Measurements from ENCODE around the gene MAPK8IP2. TPM values are rescaled to one million over a fixed set of nuclear protein-coding genes. Genes with fewer than 3 reads are reported as not detected.
"Not testable (repeated sequence)": the region's sequence is repeated elsewhere in the genome, so short reads cannot be mapped to it uniquely, and the experiment has no call there.

MAPK8IP2 gene
- total RNA-seq, 1 donor from 2014 or later = 0.83 TPM

DNA sequence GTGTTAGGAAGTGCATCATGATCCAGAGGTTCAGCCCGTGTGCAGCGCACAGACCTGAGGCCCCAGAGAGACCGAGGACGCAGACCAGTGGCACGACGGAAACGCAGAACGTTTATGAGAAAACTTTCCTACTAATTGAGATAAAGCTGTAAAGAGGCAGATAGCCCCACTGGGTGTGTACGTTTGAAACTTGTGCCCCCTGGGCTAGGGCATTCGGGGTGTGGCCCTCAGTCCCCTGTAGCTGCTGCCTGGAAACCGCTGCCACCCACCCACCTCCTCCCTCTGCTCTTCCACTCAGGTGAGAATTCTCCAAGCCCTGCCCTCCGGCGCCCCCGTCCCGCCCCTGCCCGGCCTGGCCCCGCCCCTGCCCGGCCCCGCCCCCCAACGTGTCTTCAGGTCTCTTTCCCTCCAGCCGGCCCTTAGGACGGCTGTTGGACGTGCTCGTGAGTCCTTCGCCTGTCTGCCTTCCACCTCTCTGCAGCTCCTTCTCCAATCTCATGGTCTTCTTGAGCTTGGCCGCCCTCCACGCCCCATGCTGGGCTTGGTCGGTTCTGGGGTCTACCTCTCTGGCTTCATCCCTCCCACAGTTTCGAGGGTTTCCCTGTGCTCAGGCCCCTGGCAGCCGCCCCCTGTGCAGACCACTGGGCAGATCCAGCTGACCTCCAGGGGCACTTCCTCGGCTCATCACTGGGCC lies 12.1 kb downstream of the MAPK8IP2 start:
- no peak for DNase-seq (ENCODE audit: low spot score)

DNA sequence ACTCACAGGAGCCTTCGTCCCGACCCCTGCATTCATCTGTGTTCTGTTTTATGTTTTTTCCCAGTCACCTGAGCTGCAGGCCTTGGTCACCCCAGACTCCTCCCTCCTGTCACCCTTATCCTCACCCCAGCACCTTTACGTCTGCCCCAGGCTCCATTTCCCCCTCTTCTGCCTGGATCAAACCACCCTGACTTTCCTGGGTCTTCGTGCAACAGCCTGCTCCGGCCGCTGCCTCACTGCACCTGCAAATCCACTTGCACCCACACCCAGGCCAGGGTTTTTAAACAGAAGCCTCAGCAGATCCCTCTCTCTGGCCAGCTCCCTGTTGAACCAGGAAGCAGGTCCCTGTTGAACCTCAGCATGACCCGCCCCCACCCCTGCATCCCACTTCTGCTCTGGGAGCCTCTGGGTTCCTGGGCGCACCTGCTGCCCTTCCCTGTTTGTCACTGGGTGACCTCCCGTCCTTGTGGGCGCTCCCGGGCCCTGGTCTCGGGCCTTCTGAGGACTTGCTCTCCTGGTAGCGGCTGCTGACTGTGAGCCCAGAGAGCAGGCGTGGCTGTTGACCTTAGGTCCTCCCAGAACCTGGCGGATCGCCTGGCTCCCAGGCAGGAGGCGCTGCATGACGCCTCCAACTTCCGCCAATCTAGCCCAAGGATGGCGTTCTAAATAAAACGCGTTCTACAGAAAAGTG lies 12.8 kb downstream of the MAPK8IP2 start:
- DNase-seq (ENCODE audit: low spot score) = no peak

DNA sequence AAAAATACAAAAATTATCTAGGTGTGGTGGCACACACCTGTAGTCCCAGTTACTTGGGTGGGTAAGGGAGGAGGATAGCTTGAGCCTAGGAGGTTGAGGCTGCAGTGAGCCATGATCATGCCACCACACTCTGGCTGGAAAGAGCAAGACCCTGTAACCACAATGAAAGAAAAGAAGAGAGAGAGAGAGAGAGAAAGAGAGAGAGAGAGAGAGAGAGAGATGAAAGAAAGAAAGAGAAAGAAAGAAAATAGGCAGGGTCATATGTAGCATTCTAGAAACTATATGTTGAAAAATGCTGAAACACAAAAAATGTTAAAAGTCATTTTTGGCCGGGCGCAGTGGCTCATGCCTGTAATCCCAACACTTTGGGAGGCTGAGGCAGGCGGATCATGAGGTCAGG lies 13.7 kb downstream of the MAPK8IP2 start:
- DNase-seq (ENCODE audit: low spot score) = not testable (repeated sequence)

DNA sequence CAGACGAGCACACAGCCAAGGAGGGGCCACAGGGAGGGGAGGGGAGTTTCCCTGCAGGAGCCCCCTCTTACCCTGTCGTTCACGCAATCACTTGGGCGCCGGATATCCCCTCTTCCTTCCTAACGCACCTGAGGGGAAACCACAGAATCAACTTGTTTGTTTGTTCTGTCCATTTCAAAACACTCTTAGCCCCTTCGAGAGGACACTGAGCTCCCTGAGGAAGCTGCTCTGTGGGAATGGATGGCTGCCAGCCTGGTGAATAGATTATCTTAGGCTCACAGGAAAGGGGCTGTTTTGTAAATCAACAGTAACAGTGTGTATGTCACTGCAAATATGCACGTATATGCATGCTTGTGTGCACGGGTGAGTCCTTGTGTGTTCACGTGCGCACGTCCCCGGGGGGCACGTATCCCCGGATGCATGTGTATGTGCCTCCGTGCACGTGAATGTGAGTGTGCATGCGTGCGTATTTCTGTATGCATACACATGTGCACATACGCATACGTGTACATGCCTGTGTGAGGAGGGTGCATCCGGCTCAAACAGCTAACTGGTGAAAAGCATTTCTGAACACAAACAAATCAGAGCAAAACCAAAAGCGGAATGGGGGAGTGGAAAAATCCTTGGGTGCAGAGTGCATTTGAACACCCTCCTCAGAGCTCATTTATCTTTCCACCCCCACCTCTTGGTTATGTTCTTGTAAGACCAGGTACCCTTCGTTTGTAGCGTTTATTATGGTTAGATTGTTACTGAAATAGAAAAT lies 20.2 kb downstream of the MAPK8IP2 start:
- peak; percentile 85 for DNase-seq (ENCODE audit: low spot score)

DNA sequence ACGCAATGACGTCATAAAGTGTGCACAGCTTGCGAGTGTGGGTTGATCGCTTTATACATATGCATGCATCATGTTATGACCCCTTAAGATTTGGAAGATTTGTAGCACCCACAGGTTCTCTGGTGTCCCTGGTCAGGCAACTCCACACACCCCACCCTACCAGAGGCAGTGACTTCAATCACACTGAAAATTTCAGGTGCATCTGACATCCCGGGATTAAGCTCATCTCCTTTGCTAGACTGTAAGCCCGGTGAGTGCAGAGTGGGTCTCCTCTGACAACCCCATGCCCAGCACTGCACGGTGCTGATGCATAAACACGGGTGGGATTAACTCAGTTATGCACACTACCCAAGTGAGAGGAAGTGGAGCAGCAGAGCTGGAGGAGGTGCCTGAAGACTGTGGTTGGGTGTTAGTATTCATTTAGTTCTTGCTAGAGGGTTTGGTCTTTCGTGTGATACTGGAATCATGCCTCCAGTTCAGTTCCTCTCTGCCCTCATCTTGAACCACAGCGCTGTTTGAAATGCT lies 20.8 kb downstream of the MAPK8IP2 start:
- DNase-seq (ENCODE audit: low spot score) = no peak

DNA sequence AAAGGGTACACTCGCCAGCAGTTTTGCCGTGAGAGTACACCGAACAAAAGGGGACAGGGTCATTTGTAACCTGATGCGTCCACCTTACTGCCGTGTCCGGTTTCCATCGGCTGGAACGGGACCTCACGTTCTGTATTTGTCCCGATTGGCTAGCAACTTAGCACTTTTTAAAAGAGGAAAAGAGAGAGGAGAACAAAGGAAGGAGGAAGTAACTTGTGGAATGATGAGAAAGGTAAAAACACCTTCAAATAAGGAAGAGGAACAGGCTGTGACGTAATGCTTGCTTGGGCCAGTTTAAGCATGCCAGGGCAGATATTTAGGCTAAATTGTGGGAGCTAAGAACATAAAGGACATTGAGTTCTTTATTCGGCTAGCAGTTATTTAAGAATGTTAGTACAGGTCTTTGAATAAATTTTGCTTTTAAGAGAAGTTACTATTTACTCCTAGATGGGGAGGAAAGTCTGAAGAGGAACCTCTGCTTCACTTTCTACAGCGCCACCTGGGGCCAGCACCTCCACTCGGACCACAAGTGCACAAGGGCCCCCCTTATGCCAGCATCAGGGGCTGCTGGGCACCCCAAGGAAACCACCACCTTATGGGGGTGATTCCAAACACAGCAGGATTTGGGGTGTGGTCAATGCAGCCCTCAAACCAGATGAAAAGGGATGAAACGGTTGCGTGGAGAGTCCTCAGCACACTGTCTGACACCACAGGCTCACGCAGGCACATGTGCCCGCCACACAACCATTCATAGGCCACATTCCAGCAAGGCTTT lies 21.5 kb downstream of the MAPK8IP2 start:
- DNase-seq (ENCODE audit: low spot score) = no peak

DNA sequence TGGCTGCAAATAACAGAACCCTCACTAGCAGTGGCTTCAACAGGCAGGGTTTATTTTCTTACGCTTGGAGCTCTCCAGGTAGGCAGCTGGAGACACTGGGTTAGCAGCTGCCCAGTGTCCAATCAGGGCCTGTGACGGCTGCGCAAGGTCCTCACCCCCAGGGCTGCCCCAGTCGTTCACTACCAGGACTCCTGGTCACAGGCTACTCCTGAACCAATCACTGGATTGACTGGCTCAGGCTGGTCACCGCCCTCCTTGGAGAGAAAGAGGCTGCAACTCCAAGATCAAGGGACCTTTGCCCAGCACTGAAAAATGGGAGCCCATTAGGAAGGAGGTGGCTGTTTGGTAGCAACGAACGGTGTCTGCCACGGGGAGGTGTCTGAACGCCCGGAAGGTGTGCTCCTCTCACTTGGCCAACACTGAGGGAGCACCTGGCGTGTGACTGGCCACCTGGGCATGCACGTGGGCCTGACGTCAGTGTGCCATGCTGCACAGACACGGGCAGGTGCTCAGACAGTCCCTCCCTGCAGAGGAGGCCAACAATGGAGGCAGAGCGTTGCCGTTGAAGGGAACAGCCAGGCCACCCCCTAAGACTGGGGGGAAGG lies 22.2 kb downstream of the MAPK8IP2 start:
- DNase-seq (ENCODE audit: low spot score) = no peak

DNA sequence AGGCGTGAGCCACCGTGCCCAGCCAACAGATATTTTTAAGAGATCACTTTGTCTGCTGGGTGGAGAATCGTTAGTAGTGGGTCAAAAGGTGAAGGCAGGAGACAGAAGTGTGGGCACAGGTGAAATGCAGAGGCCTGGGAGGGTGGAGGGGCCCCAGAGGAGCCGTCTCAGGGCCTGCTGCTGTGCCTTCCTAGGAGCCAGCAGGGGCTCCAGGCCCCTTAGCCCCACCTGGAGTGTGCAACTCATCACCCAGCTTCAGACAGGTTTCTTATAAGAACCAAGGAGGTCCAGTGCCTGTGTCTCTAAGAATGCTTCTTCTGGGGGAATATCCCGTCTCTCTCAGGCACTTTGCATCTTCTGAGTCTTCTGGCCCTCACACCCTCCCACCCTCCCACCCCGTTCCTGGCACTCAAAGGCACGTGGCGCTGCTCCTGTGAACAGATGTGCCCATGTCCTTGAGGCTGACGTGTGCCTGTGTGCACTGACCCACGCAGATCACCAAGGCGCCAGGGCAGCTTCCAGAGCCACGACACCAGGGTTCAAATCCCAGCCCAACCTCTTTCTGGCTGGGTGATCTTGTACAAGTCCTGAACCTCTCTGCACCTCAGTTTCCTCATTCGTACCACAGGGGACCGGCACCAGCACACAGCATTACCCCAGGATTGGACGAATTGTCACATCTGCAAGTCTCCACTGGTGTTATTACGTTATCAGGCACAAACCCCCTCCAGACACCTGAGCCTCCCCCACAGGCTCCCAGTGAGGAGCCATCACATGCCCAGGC lies 23.9 kb downstream of the MAPK8IP2 start:
- DNase-seq (ENCODE audit: low spot score) = no peak

DNA sequence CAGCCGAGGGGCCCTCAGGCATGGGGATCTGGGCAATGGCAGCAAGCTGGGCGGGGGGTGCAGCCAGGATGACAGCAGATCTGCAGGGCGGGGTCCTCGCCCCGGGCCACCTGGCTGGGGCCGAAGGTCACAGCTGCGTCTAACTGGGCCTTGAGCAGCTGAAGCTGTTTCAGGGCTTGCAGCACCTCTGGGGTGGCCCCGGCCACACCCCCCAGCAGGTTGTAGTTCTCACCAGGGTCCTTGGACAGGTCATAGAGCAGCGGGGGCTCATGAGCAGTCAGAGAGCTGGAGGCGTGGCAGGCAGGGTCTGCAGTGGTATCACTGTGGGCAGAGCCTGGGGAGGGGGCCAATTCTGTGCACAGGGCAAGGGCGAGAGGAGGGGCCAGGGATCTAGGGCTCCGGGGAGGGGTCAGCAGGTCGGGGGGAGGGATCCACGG lies 24.6 kb downstream of the MAPK8IP2 start:
- DNase-seq (ENCODE audit: low spot score) = no peak

DNA sequence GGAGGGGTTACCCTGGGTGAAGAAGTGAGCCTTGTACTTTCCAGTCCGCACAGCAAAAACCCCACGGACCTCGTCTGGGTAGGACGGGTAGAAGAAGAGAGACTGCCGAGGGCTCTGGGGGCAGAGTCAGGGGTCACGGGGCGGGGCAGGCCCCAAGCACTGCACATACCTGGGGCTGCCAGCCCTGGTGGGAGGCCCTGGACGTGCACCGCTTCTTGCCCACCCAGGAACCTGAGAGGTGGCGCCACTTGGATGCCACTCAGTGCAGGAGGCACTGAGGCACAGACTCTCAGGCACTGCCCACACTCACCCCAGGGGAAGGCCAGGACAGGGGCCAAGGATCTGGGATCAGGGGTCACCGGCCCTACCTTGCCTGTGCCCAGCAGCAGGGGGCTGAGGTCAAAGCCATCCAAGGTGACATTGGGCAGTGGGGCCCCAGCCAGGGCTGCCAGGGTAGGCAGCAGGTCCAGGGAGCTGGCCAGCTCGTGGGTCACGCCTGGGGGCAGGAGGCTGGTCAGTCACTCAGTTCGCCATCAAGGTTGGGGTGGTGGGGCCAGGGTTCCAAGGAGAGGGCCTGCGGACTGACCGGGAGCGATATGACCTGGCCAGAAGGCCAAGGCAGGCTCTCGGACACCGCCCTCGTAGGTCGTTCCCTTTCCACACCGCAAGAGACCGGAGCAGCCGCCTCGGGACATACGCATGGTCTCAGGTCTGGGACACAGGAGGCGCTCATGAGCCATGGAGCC lies 25.1 kb downstream of the MAPK8IP2 start:
- no peak for DNase-seq (ENCODE audit: low spot score)

DNA sequence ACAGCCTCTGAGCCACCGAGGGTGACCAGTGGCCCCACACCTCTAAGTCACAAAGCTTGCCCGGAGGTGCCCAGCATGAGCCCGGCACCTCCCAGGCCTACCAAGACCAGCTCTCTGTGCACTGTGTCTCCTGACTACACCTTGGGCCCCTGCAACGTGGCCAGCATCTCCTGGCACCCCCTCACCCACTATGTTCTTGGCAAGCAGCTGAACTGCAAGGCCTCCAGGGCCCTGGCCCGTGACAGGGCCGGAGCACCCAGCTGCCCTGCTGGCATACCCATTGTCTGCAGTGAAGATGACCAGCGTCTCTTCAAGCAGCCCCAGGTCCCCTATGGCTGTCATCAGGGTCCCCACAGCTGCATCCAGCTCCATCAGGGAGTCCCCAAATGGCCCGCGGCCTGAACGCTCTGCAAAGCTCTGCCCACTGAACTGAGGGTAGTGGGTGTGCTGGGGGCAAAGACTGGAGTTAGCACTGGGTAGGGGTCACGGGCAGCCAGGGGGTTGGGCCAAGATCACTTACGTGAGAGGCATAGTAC lies 25.8 kb downstream of the MAPK8IP2 start:
- no peak for DNase-seq (ENCODE audit: low spot score)

DNA sequence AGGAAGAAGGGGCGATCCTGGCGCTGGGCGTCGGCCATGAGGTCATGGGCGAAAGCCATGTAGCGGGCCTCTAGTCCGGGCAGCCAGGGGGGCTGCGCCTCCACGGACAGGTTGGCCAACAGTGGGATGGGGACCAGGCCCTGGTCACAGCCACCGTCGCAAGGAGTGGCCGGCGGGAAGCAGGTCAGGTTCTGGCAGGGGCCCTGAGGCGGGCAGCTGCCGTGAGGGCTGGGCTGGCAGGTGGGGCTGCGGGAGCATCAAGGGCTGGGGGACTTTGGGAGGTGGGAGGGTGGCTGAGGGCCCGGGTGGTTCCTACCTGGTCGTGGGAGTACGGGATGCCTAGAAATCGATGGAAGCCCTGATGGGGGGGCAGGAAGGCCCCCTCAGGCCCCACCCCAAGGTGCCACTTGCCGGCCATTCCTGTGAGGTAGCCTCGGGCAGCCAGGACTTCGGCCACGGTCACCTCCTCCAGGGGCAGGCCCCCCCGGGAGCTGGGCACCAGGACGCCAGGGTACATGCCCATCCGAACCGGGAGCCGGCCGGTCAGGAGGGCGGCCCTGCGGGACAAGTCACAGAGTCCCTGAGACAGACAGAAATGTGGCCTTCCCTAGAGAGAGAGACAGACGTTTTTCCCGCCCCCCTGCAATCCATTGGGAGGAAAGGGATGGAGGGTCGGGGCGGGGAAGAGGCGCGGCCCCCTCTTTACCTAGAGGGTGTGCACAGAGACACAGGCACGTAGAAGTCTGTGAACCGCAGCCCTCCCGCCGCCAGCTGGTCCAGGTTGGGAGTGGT lies 26.5 kb downstream of the MAPK8IP2 start:
- DNase-seq (ENCODE audit: low spot score) = no peak

DNA sequence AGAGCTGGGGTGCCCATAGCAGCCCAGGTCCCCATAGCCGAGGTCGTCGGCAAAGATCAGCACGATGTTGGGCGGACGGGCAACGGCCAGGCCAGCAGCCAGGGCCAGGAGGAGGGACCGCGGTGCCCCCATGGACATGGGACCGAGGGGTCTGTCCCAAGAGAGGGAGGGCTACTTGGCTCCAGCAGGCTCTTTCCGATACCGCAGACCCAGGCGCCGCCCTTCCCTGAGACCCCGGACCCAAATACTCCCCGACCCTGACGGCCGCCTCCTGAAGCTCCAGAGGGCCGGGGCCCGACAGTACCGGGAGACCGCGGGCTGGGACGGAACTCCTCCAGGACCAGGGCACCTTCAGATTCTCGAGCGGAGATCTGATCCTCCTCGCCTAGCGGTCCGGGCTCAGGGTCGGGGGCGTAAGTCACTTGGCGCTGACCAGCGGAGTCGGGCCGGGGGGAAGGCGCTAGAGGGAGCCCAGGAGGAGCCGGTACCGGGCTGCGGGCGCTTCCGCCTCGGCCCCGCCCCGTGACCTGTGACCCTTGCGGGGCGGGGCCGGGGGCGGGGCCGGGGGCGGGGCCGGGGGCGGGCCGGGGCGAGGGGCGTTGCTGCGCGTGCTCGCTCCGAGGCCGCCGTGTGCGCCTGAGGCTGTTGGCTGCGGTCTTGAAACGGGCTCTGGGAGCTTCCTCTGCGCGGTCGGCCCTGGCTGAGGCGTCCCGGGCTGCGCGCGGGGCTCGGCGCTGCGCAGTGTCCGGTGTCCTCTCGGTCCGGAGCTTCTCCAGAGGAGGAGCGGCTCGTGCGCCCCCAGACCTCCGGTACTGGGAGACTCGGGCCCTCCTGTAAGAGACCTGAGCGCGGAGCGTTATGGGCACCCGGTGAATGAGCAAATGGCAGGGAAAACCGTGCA lies 27.3 kb downstream of the MAPK8IP2 start, which contains the start of gene ARSA:
Gene ARSA, minus strand, starts transcription at position 511 of the 901 bp plus-strand sequence. Its CDS starts 373 bp downstream, at position 138.
- peak; percentile 84 for DNase-seq (ENCODE audit: low spot score)

DNA sequence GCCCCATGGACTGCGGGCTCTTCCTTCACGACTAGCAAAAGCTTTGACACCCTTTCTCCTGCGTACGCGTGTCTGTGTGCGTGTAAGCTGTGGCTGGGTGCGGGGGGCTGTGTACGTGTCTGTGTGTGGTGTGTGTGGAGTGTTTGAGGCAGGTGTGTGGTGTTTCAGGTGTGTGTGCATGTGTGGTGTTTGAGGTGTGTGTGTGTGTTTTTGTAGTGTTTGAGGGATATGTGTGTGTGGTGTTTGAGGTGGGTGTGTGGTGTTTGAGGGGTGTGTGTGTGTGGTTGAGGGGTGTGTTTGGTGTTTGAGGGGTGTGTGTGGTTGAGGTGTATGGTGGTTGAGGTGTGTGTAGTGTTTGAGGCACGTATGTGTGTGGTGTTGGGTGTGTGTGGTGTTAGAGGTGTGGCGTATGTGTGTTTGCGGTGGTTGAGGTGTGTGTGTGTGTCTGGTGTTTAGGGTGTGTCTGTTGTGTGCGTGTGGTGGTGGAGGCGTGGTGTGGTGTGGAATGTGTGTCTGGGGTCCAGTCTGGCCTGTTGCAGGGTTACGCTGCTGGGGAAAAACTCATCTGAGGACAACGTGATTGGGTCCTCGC lies 28.0 kb downstream of the MAPK8IP2 start:
- DNase-seq (ENCODE audit: low spot score) = no peak

DNA sequence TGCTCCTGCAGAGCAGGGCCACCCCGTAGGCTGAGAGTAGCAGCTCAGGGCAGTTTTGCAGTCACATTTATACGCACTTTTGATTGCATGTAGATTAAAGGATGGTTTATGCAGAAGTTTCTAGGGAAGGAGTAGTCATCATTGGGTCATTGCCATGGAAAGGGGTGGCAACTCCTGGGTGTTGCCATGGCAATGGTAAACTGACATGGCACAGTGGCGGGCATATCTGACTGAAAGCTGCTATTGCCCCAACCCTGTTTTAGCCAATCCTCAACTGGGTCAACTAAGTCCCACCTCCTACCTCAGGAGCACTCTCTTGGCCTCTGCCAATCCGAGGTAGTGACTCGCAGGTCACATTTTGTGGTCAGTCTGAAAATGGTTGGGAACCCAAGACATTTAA lies 29.8 kb downstream of the MAPK8IP2 start:
- no peak for DNase-seq (ENCODE audit: low spot score)

DNA sequence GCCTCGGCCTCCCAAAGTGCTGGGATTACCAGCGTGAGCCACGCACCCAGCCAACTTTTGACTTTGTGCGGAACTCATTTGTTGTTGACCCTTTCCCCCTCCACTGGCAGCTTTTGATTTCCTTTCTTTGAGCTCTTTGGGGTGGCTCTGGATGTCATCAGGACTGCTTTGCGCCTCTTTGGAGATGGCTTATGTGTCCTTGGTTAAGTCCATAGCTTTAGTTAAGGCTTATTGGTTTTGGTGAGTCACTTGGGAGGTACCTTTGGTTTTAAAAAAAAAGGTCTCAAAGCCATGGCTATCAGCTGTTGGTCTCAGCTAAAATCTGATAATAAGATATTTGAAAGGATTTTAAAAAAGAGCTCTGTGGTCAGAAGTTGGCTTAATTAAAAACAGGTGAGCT lies 32.5 kb downstream of the MAPK8IP2 start:
- no peak for DNase-seq (ENCODE audit: low spot score)

DNA sequence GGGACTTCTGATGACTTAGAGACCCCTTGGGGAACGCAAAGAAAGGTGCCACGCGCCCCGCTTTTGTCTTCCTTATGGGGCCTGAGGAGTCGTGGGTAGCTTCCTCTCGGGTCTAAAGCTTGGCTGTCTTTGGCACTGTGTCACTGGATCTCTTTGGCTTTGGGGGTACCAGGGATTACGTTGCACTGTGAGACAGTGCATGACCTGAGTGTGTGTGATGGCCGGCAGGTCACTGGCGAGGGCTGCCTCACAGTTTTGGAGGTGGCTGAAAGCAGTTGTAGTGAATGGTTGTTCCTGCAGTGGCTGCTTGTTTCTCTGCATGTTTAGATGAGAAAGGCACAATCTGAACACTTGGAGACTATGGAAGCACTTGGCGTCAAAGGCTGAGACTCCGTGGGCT lies 33.2 kb downstream of the MAPK8IP2 start:
- no peak for DNase-seq (ENCODE audit: low spot score)

Data from ureter (tissue), 1 donor.